GM21737 (cell line): ENCODE measurements around the gene MYO7A.

Source experiments
- ATAC-seq: cut with Tn5 transposase; IDR thresholded peaks from one replicate; pipeline ENCODE4 v1.9.1; 2021; ENCODE audit warnings: mild to moderate bottlenecking, moderate library complexity; ENCODE audit not compliant: unreplicated experiment

Gene MYO7A

GRCh38 chr11:77211594-77212251, 83.7 kb downstream of the MYO7A start:
- ATAC-seq = no peak

DNA sequence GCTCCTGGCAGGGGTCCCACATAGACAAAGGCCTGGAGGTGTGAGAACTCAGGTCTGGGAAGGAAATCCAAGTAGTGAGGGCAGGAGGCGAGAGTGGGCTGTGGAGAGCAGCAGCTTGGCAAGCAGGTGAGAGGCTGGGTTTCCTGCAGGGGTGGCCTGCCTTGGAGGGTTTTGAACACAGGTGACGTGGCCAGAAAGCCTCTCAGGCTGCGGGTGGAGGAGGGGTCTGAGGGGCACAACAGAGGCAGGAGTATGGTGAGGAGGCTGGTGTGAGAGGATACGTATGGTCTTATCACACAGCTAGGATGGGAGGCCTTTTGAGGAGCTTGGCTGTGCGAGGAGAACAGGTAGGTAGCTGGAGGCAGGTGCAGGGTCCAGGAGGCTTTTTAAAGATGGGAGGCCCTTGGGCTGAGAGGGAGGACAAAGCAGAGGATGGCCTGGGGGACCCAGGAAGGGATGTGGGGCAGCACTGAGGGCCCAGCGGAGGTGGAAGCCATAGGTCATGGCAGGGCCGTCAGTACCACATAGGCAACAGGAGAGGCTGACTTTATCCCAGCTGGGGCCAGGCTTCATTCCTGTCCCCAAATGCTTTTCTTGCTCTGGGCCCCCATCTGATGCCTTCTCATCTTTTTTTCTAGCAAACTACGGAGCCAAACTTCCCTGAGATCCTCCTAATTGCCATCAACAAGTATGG, 84.4 kb downstream of the MYO7A start:
- ATAC-seq = no peak

GRCh38 chr11:77213029-77213579, 85.1 kb downstream of the MYO7A start:
- ATAC-seq = no peak

GRCh38 chr11:77213589-77214428, 85.8 kb downstream of the MYO7A start:
- no peak for ATAC-seq

DNA sequence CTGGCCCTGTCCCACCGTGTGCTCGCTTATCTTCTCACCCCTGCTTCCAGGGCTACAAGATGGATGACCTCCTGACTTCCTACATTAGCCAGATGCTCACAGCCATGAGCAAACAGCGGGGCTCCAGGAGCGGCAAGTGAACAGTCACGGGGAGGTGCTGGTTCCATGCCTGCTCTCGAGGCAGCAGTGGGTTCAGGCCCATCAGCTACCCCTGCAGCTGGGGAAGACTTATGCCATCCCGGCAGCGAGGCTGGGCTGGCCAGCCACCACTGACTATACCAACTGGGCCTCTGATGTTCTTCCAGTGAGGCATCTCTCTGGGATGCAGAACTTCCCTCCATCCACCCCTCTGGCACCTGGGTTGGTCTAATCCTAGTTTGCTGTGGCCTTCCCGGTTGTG, 86.5 kb downstream of the MYO7A start:
- ATAC-seq = no peak

DNA sequence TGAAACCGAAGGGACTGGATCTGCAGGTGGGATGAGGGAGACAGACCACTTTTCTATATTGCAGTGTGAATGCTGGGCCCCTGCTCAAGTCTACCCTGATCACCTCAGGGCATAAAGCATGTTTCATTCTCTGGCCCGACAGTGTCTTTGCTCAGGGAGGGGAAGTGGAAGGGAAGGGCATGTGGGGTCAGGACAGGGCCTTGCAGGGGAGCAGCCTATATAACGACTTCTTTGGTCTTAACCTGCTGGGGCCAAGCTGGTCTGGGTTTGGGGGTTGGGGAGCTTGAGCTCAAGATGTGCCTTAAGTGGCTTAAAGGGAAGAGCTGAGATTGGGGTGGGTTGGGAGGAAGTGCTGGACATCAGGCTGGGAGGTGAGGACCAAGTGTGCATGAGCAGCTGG, 87.1 kb downstream of the MYO7A start:
- ATAC-seq = no peak

DNA sequence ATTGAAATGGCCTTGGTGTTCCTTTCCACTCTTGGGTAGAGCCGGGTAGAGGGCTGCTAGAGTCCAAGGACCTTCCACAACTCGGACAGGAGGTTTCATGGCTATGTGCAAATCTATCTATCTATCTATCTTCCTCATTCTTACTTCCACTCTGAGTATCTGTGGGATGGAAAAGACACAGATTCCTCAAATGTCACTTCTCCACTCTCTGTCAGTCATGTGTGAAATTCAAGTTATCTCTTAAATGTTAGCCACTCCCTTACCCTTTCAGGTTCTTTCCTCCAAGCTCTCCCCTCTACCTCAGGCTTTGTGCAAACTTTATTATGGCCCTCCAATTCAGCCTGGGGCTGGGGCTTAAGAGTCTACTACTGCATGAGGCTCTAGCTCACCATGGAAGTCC, 89.1 kb downstream of the MYO7A start:
- ATAC-seq = no peak

DNA sequence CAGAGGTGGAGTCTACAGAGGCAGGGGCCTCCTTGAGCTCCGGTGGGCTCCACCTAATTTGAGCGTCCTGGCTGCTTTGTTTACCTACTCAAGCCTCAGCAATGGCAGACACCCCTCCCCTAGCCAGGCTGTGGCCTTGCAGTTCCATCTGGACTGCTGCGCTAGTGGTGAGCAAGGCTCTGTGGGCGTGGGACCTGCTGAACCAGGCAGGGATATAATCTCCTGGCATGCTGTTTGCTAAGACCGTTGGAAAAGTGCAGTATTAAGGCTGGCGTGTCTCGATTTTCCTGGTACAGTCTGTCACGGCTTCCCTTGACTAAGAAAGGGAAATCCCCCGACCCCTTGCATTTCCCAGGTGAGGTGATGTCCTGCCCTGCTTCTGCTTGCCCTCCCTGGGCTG, 95.8 kb downstream of the MYO7A start:
- no peak for ATAC-seq

DNA sequence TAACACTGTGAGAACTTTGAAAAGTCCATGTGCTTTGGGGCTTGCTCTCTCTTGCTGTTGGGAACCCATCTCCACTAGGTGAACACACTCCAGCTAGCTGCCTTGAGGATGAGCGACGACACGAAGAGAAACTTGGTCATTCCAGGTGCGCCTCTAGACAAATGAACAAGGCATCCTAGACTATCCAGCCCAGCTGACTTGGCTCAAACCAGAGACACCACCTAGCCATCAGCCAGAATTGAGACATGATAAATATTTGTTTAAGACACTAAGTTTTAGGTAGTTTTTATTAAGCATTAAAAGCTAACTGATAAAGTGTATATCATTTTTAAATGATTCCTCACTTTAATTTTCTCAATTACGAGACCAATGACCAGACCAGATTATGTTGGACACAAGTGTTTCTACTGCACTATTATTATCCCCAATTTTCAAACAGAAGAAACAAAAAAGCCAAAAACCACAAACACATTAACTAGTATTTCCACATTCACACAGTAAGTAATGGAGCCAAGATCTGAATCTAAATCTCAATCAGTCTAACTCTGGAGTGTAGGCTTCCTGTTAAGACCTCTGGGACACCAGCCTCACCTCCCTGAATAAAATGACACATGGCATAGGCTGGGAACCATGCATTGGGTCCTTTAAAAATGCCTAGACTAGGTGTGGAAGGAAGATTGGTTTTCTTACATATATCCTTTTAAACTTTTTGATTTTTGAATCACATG, 103.0 kb downstream of the MYO7A start:
- ATAC-seq = no peak

DNA sequence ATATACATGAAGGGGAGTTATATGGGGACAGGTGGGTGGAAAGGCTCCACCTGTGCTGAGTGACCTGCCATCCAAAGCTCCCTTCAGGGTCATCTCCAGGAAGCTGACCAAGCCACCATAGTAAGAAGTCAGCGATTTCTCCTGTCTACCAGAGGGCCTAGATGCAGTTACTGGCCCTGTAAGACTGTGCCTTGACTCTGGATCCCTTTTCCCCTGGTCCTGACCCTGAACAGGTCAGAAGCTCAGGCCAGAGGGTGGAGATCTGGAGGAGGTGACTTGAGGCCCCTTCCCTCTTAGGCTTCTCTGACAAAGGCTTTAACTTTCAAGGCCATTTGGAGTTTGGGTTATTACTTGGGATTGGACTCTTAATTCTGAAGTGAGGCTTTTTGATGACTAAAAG, 103.8 kb downstream of the MYO7A start:
- ATAC-seq = no peak

- ATAC-seq = no peak
These were observed 104.2 kb downstream of the MYO7A start for GRCh38 chr11:77232242-77232641.

DNA sequence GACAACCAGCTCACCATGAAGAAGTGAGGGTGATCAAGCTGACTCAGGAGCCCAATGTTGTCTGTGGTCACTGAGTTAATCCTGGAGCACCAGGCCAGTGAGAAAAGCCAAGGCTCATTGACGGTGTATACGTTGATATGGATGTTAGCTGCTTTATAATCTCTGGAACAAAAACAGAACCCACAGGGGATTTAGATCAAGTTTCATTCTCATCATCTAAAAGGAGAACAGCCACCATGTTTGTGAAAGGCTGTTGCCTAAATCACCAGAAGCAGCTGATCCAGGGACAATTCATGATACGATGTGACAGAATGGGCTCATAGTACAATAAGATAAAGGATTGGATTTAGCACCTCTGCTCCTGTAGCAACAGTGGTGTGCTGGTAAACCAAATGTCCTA, 105.0 kb downstream of the MYO7A start:
- ATAC-seq = no peak

DNA sequence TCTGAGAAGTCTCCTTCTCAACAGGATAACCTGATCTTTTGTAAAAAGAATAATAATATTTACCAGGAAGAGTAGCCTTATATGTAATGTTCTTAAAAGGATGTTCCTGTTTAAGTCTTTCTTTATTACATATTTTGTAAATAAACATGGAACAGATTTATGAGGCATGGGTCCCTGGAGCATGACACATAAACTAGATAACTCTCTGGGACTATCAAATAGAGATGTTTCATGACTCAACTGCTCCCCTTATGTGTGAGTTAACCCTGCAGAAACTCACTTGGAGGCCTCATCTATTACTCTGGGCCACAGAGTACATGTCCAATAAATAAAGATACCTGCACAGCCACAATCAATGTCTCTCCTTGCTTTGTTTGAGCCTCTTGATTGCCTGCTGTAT, 108.9 kb downstream of the MYO7A start:
- ATAC-seq = no peak

GRCh38 chr11:77244277-77245027, 116.4 kb downstream of the MYO7A start:
- ATAC-seq = no peak

GRCh38 chr11:77249427-77249826, 121.4 kb downstream of the MYO7A start:
- no peak for ATAC-seq

DNA sequence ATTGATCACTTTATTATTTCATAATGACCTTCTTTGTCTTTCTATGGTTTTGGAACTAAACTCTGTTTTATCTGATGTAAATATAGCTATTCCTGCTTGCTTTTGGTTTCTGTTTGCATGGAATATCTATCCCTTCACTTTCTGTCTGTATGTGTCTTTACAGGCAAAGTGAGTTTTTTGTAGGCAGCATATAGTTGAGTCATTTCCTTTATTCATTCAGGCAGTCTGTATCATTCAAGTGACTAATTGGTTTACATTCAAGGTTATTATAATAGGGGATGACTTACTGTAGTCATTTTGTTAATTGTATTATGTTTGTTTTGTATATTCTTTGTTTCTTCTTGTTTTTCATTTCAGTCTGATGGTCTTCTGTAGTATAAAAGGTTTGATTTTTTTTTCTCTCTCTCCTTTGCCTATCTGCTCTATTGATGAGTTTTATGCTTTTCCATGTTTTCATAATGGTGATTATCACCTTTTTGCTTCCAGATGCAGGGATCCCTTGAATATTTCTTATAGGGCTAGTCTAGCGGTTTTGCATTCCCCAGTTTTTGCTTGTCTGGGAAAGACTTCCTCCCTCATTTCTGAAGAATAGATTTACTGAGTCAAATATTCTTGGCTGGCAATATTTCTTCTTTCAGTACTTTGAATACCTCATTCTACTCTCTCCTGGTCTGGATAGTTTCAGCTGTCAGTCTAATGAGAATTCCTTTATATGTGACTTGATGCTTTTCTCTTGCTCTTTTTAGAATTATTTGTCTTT, 123.0 kb downstream of the MYO7A start:
- ATAC-seq = no peak

DNA sequence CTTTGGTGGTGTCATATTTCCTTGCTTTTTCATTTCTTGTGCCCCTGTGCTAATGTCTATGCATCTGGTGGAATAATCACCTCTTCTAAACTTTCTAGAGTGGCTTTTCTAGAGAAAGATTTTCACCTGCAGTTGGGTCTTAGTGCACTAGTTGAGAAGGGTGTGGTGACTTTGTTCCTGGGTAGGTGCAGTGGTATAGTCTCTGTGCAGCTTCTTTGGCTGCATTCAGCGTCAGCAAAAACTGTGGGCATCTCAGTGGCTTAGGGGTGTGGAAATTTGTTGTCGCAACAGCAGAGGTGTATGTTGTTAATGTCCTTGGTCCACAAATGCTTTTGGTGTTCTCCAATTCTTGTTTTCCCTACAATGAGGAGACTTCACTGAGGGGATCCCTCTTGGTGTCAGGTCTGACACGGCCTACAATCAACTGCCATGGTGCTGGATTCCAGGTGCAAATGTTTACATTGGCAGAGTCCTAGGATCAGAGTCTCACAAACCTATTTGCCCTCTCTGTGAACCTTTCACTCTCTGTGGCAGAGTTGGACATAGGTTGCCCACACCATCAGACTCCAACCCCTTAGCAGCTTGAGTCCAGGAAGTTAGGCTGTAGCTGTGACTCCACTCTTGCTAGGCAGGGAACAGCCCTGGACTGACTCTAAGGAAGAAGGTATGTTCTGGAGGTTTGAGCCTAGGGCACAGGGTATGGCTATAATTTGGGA, 124.7 kb downstream of the MYO7A start:
- ATAC-seq = no peak

GRCh38 chr11:77253690-77254089, 125.6 kb downstream of the MYO7A start:
- ATAC-seq = no peak

- no peak for ATAC-seq
These were observed 131.6 kb downstream of the MYO7A start for GRCh38 chr11:77259641-77260040.
